GM19328 (cell line): Measurements from ENCODE around the gene FRMD4A.

Experiments
- ATAC-seq: cut with Tn5 transposase; IDR thresholded peaks from one replicate; pipeline ENCODE4 v1.9.1; 2021; ENCODE audit warnings: mild to moderate bottlenecking, moderate library complexity; ENCODE audit not compliant: unreplicated experiment

FRMD4A gene

DNA sequence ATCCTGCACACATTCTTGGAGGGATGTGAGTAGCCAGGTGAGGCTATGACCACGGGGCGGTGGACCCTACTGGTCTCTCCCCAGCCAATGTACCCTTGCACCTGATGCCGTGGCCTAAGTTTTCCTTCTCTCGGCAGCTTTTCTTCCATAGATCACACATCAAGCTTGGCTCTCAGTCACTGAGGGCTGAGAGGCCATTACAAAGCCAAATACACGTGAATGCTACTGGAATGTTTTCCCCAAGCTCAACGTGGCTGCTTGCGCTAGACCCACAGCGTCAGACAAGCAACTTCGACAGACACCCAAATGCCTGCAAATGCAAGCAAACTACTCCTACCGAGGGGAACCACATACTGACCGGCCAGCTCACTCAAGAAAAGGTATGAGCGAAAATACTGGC, 660.8 kb downstream of the FRMD4A start:
- no peak for ATAC-seq

DNA sequence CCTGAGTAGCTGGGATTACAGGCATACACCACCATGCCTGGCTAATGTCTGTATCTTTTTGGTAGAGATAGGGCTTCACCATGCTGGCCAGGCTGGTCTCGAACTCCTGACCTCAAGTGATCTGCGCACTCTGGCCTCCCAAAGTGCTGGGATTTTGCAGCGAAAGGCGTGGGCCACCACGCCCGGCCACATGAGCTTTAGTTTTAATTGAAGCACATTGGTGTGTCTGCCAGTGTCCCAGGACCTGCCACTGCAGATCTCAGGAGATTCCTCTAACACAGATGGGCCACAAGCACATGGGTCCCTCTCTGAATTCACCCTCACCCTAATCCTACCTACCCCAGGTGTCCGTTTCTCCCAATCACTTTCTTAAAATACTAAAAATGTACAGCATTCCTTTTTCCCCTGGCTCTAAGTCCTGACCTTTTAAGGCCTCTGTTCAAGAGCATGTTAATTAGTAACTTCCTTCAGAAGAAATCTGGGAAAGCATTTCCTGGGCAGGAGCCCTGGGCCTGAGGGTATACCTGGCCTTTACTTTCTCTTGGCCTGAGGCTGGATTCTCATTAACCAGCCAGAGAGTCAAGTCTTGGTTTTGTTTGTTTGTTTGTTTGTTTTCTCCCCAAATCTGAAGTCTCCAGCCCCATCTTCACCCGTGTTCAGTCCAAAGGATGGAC, 661.4 kb downstream of the FRMD4A start:
- ATAC-seq = no peak

- no peak for ATAC-seq
These were observed 662.6 kb downstream of the FRMD4A start for GRCh38 chr10:13668126-13668525.

GRCh38 chr10:13665516-13666262, 665.0 kb downstream of the FRMD4A start:
- ATAC-seq = no peak

DNA sequence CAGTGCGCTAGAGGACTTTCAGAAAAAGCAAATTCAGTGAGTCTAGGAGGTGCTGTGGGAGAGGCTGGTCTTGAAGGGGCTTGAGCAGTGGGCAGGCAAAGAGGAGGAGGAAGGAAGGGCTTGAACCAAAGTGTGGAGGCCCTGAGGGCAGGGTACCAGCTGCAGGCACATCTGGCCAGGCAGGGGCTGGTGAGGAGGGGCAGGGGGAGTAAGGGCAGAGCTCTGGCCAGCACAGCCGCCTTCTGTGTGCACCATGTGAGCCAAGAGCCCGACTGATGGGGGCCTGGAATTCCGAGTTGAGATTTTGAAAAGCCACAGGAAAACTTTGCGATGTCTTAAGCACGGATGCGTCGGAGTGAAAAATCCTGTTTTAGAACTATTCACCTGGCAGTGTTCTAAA, 669.5 kb downstream of the FRMD4A start:
- no peak for ATAC-seq

- ATAC-seq = no peak
These were observed 670.2 kb downstream of the FRMD4A start for GRCh38 chr10:13660551-13660920.

- no peak for ATAC-seq
These were observed 670.7 kb downstream of the FRMD4A start for GRCh38 chr10:13659887-13660550.

GRCh38 chr10:13658871-13659685, 671.6 kb downstream of the FRMD4A start:
- no peak for ATAC-seq

DNA sequence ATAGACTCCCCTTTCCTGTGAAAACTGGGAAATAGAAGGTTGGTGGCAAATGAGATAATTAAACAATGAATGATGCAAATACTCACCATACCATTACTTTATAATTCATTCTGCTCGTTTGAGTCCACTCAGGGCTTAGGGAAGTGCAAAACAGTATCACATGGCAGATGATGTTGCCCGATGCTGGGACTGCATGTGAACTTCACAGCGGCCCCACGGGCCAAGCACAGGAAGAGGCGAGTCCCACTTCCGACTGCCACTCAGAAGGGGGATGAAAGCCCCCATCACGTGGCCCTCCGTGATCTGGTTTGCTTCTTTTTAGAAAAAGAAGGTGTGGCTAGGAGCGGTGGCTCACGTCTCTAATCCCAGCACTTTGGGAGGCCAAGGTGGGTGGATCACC, 672.5 kb downstream of the FRMD4A start:
- ATAC-seq = no peak

GRCh38 chr10:13657101-13657680, 673.5 kb downstream of the FRMD4A start:
- no peak for ATAC-seq

DNA sequence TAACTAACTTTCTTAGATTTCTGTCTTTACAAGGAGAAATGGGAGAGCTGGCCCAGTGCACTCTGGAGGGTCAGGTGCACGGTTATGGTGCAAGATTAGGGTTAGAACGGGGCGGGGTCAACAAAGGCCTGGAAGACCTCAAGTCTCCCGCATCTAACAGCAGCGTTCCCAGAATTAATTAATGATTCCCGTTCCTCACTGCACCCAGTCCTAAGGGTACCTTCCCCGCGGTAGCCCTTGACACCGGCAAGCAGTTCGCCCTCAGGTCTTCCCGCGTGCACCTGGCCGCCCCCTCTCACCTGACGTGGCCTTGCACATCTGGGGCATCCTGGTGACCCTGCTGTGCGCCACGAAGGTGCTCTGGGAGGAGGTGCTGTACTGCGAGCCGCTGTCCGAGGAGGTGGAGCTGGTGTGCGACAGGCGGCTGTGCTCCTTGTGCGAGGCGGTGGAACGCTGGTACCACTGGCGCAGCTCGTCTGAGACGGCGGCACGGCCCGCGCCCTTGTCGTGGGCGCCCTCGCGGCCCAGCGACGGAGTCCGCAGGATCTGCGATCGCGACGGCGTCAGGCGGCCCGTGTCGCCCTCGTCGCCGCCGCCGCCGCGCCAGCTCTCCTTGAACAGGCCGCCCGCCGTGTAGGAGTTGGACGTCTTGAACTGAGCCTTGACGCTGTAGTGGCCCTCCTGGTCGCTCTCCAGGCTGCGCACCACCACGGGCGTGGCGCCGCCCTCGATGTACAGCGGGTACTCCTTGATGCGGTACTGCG, 674.2 kb downstream of the FRMD4A start:
- ATAC-seq = no peak

DNA sequence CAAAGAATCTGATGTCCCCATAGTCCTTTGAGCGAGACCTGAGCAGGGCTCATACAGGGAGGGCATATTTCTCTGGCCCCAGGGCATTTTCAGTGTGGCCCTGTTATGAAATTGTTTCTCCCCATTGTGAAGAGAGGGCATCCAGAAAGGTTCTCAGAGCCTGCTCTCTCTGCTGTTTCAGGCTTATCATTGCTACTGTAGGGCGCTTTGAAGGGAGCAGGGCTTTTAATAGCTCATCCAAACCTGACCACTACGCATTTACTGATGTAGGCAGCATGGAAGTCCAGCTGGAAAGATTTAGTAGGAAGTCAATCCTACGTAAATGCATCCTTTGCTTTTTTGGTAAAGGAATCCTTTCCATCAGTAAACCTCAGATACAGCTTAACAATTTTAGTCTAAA, 675.9 kb downstream of the FRMD4A start:
- no peak for ATAC-seq

DNA sequence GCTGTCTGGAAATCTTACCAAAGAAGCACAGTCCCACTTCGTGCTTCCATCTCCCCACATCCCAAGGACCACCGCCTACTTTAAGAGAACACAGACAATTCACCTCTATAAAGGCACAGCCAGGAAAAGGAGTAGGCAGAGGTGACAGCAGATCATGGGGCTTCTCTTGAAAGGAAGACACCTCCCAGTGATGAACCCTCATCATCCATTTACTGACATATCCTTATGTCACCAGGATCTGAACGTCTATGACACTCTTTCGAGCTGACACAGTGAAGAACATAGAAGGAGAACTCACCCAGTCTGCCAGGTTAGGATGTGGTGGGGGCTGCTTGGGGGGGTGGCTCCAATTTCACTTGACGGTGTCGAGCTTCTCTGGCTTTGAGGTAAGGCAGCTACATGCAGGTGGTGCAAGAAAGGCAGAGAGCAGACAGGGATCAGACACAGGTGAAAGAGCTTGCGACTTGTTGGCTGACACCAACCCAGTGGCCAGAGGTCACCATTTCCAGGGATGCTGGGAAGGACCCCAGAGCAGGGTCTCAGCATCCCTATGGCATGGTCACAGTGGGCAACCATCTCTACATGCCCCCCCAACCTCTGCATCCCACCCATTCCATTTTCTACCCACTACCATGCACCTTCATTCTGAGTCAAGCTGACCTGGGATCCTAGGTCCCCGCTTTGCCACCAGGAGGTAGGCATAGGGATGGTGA, 676.5 kb downstream of the FRMD4A start:
- no peak for ATAC-seq

- no peak for ATAC-seq
These were observed 677.9 kb downstream of the FRMD4A start for GRCh38 chr10:13652860-13653259.

DNA sequence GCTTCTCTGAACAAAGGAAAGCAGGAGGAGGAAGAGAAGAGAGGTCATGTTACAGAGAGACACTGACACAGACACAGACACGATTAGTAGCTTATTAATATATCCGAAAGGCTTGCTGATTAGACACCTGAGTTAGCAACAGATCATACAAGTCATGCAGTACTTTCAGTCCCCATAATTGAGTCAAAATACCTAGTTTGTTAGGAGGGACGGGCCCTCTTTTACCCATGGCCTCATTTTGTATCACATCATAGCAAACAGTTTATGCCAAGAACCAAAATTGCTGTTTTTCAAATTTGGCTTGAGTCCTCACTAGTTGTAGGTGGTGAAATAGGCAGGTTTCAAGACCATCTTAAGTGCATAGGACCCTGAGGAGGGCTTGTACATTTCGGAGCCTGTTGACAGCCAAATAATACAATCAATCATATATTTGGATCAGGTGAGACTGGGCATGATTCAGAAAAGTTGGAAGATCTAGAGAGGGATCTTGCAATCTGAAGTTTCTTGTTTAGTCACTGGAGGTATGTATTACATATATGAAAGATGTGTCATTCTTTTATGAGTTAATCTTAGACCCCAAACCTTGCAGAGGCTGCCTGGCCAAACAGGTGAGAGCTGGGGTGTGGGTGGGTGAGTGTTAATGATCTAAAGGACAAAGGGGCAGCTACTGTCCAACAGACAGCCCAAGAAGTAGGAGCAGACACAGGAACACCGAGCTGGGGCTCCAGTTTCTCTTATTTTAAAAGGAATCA, 678.6 kb downstream of the FRMD4A start:
- ATAC-seq = no peak

GRCh38 chr10:13650961-13651360, 679.8 kb downstream of the FRMD4A start:
- ATAC-seq = no peak

- ATAC-seq = no peak
These were observed 680.7 kb downstream of the FRMD4A start for GRCh38 chr10:13649844-13650520.

GRCh38 chr10:13648425-13648824, 682.3 kb downstream of the FRMD4A start:
- ATAC-seq = no peak
